ENCODE measurements around the gene TMEM130. TPM values are rescaled to one million over a fixed set of nuclear protein-coding genes. Genes with fewer than 3 reads are reported as not detected.
A peak's percentile ranks its signal among the peaks of the same experiment; 100 is the strongest.

Gene TMEM130
- total and polyA plus RNA-seq, 10 of the 15 experiments (the other 5 are each of a cell fraction or from before 2014, with no cell fraction given) = 0.04 to 0.15 (median 0.11) TPM; not detected in 7

GRCh38 chr7:98880485-98880884 is 10.7 kb upstream of the TMEM130 start:
- intact Hi-C loops (cut with micrococcal nuclease; ENCODE audit: unreplicated experiment) = no loop called here
- peaks cover 2 to 15% of the 10 kb centered on the region in 2 experiments for H3K36me3 ChIP-seq (ENCODE audit: control insufficient read depth in 2 of 2, insufficient read depth in 2 of 2, low read length in 1 of 2)
- ChIA-PET SMC1A (ENCODE audit: uncharacterized antibody, unreplicated experiment) (no interaction called here), CTCF (interaction anchor here (0.6 to 2.2 kb wide), 3 partner anchors 11 to 135 kb away, joined by 4 to 29 read pairs (median 4); no protein-coding TSS in a partner anchor), POLR2A (interaction anchor here (0.6 to 0.9 kb wide), 3 partner anchors 13 to 40 kb away, joined by 3 to 7 read pairs (median 3); no protein-coding TSS in a partner anchor), RAD21 (ENCODE audit: unreplicated experiment) (no interaction called here)
- BruUV-seq (replicated peaks) = no TSS peak
- no peak overlapping the region for H3K9ac ChIP-seq (ENCODE audit: control insufficient read depth, insufficient read depth, low read length)
- TF ChIP-seq ZBTB40 (IDR thresholded peaks at IDR 0.05; ENCODE audit: borderline replicate concordance) (peak; percentile 64), CREB1 (IDR thresholded peaks at IDR 0.05; ENCODE audit: low read depth) (no peak)
- peak overlapping the region; percentile 100; the same call in 1 of the 2 replicates for H3K4me3 ChIP-seq
- no peak for ATAC-seq
- in situ Hi-C loops (cut with MboI) = no loop called here
- H4K20me1 ChIP-seq (ENCODE audit: control insufficient read depth, insufficient read depth) = no peaks in the 10 kb centered on the region
- peaks cover 8% of the 10 kb centered on the region; the same call in 1 of the 2 replicates for H3K4me1 ChIP-seq (ENCODE audit: control insufficient read depth, insufficient read depth, low read length)
- H2AFZ ChIP-seq (ENCODE audit: control insufficient read depth, low read depth, low read length) = no peak overlapping the region
- FAIRE-seq = no peak
- peak overlapping the region; percentile 72 for H3K4me2 ChIP-seq (ENCODE audit: control insufficient read depth, insufficient read depth)
- no peak overlapping the region for H3K27ac ChIP-seq (ENCODE audit: control insufficient read depth, insufficient read depth)
- H3K27me3 ChIP-seq (replicated peaks in 1 of 2; ENCODE audit: control insufficient read depth in 2 of 2, insufficient read depth in 2 of 2, low read length in 1 of 2) = no peaks in the 10 kb centered on the region
- 79% methylated on average over 8 of the region's 8 CpGs for WGBS (ENCODE audit: insufficient coverage, insufficient replicate concordance, low lambda C conversion rate, missing lambda C conversion rate)
- no peak for DNase-seq (ENCODE audit: low read depth, low spot score)
- H3K9me3 ChIP-seq (replicated peaks; ENCODE audit: control insufficient read depth, insufficient read depth, low read length) = no peaks in the 10 kb centered on the region
- H3K79me2 ChIP-seq (ENCODE audit: control insufficient read depth, insufficient read depth, low read length) = peaks cover 35% of the 10 kb centered on the region

Measured in GM12878 (cell line).